Smooth muscle cell (in vitro differentiated cells): ENCODE data around the gene NR1I2. TPM values are rescaled to one million over a fixed set of nuclear protein-coding genes. Genes with fewer than 3 reads are reported as not detected.

Experiments used
- DNase-seq: peaks from one replicate; lab custom pipeline; 2025; ENCODE audit not compliant: unreplicated experiment; lab: John Stamatoyannopoulos, UW
- H2AFZ ChIP-seq: fragments of 200-600 bp; sonication (generic); 2 replicates; pipeline ENCODE4 v1.6.0; 2016; ENCODE audit warnings: antibody characterized with exemption, low read depth, mild to moderate bottlenecking
- H3F3A ChIP-seq: fragments of 200-600 bp; sonication (generic); 2 replicates; pipeline ENCODE4 v1.6.0; 2017; ENCODE audit warnings: antibody characterized with exemption, low read depth
- H3K27ac ChIP-seq: fragments of 200-600 bp; sonication (generic); 2 replicates; pipeline ENCODE4 v1.5.1; 2016; ENCODE audit warnings: low read depth, mild to moderate bottlenecking
- H3K27me3 ChIP-seq: fragments of 200-600 bp; sonication (generic); 2 replicates; pipeline ENCODE4 v1.6.1; 2016; ENCODE audit warnings: low read depth, mild to moderate bottlenecking
- H3K36me3 ChIP-seq: fragments of 200-600 bp; sonication (generic); 2 replicates; pipeline ENCODE4 v1.5.1; 2016; ENCODE audit warnings: low read depth
- H3K4me1 ChIP-seq: fragments of 200-600 bp; sonication (generic); 2 replicates; pipeline ENCODE4 v1.5.1; 2016; ENCODE audit warnings: low read depth
- H3K4me2 ChIP-seq: fragments of 200-600 bp; sonication (generic); 2 replicates; pipeline ENCODE4 v1.6.0; 2016; ENCODE audit warnings: mild to moderate bottlenecking
- H3K4me3 ChIP-seq: fragments of 200-600 bp; sonication (generic); 2 replicates; pipeline ENCODE4 v1.5.1; 2016; ENCODE audit warnings: mild to moderate bottlenecking
- H3K79me2 ChIP-seq: fragments of 200-600 bp; sonication (generic); 2 replicates; pipeline ENCODE4 v1.6.0; 2016; ENCODE audit warnings: low read depth, mild to moderate bottlenecking
- H3K9ac ChIP-seq: fragments of 200-600 bp; sonication (generic); 2 replicates; pipeline ENCODE4 v1.6.0; 2016; ENCODE audit warnings: low read depth
- H3K9me3 ChIP-seq: fragments of 200-600 bp; sonication (generic); replicated peaks from 2 replicates; pipeline ENCODE4 v1.5.1; 2016; ENCODE audit warnings: low read depth
- H4K20me1 ChIP-seq: fragments of 200-600 bp; sonication (generic); 2 replicates; pipeline ENCODE4 v1.6.0; 2016; ENCODE audit warnings: low read depth
- CTCF ChIP-seq: fragments of 200-600 bp; sonication (generic); IDR thresholded peaks from 2 replicates; pipeline ENCODE4 v1.5.1; 2017; ENCODE audit warnings: borderline replicate concordance, mild to moderate bottlenecking, antibody characterized with exemption; ENCODE audit not compliant: insufficient read depth, poor library complexity, severe bottlenecking
- WGBS: methylation state at CpG from one replicate; pipeline ENCODE4 v1.1.7; 2016; ENCODE audit warnings: low lambda C conversion rate; 5-methylcytosine and 5-hydroxymethylcytosine counted together
- polyA plus RNA-seq: library from polyadenylated mRNA; unstranded; fragments of >200 nt; fragmentation: Nextera tagmentation; extraction: Ambion mirVana; gene quantifications from 2 replicates; pipeline ENCODE4 v1.2.1, GENCODE V29; 2016
- total RNA-seq: library from RNA; depleted of rRNA; stranded (reverse); fragments of >200 nt; gene quantifications from 2 replicates; pipeline ENCODE4 v1.2.3, GENCODE V29; 2014

NR1I2 gene
- total and polyA plus RNA-seq, 2 experiments from 2014 or later = not detected

- H3K4me1 ChIP-seq = no peaks in the 10 kb centered on the region
- H3K4me2 ChIP-seq = no peak overlapping the region
- 96% methylated on average over 6 of the region's 6 CpGs for WGBS
- H3K36me3 ChIP-seq = no peaks in the 10 kb centered on the region
- no peak overlapping the region for H3K9ac ChIP-seq
- no peaks in the 10 kb centered on the region for H3K9me3 ChIP-seq
- no peak for DNase-seq
- TF ChIP-seq CTCF = no peak
- no peaks in the 10 kb centered on the region for H3F3A ChIP-seq
- H3K79me2 ChIP-seq = no peaks in the 10 kb centered on the region
- H3K27ac ChIP-seq = no peak overlapping the region
- H4K20me1 ChIP-seq = no peaks in the 10 kb centered on the region
- no peak overlapping the region for H2AFZ ChIP-seq
- H3K4me3 ChIP-seq = no peak overlapping the region
- no peaks in the 10 kb centered on the region for H3K27me3 ChIP-seq
Observed at GRCh38 chr3:119767936-119768601, 13.8 kb upstream of the NR1I2 start.

GRCh38 chr3:119768668-119769393, 13.1 kb upstream of the NR1I2 start:
- WGBS = 98% methylated on average over 9 of the region's 9 CpGs
- Histone ChIP-seq H3K9me3 (no peaks in the 10 kb centered on the region), H3K36me3 (no peaks in the 10 kb centered on the region), H3K27me3 (no peaks in the 10 kb centered on the region), H4K20me1 (no peaks in the 10 kb centered on the region), H3K4me2 (no peak overlapping the region), H3K9ac (no peak overlapping the region), H2AFZ (no peak overlapping the region), H3K4me3 (no peak overlapping the region), H3K27ac (no peak overlapping the region), H3F3A (no peaks in the 10 kb centered on the region), H3K4me1 (no peaks in the 10 kb centered on the region), H3K79me2 (no peaks in the 10 kb centered on the region)
- DNase-seq = no peak
- TF ChIP-seq CTCF = no peak

GRCh38 chr3:119769394-119770149, 12.3 kb upstream of the NR1I2 start:
- H3K9ac ChIP-seq = no peak overlapping the region
- H3K27ac ChIP-seq = no peak overlapping the region
- H3K9me3 ChIP-seq = no peaks in the 10 kb centered on the region
- DNase-seq = no peak
- H3K36me3 ChIP-seq = no peaks in the 10 kb centered on the region
- TF ChIP-seq CTCF = no peak
- no peak overlapping the region for H3K4me2 ChIP-seq
- no peaks in the 10 kb centered on the region for H3K27me3 ChIP-seq
- H3F3A ChIP-seq = no peaks in the 10 kb centered on the region
- no peak overlapping the region for H3K4me3 ChIP-seq
- H3K4me1 ChIP-seq = no peaks in the 10 kb centered on the region
- no peaks in the 10 kb centered on the region for H4K20me1 ChIP-seq
- no peak overlapping the region for H2AFZ ChIP-seq
- H3K79me2 ChIP-seq = no peaks in the 10 kb centered on the region
- 89% methylated on average over 8 of the region's 8 CpGs for WGBS
